ENCODE measurements around the gene TAF8.

GRCh38 chr6:42095776-42096541, 45.6 kb downstream of the TAF8 start:
- TF ChIP-seq ZFP3 (CRISPR knock-in tag; IDR thresholded peaks at IDR 0.05) (no peak), SNAI2 (CRISPR knock-in tag; IDR thresholded peaks at IDR 0.05) (no peak), RARB (CRISPR knock-in tag; IDR thresholded peaks at IDR 0.05) (no peak), ZFP30 (CRISPR knock-in tag; IDR thresholded peaks at IDR 0.05) (no peak), TSHZ2 (CRISPR knock-in tag; IDR thresholded peaks at IDR 0.05) (no peak), PATZ1 (CRISPR knock-in tag; IDR thresholded peaks at IDR 0.05; ENCODE audit: borderline replicate concordance) (no peak), CSDC2 (CRISPR knock-in tag; IDR thresholded peaks at IDR 0.05) (no peak), ISL1 (CRISPR knock-in tag; IDR thresholded peaks at IDR 0.05) (no peak), ZC3H10 (CRISPR knock-in tag; IDR thresholded peaks at IDR 0.05) (no peak)
- TF ChIP-seq, protein P1, sequence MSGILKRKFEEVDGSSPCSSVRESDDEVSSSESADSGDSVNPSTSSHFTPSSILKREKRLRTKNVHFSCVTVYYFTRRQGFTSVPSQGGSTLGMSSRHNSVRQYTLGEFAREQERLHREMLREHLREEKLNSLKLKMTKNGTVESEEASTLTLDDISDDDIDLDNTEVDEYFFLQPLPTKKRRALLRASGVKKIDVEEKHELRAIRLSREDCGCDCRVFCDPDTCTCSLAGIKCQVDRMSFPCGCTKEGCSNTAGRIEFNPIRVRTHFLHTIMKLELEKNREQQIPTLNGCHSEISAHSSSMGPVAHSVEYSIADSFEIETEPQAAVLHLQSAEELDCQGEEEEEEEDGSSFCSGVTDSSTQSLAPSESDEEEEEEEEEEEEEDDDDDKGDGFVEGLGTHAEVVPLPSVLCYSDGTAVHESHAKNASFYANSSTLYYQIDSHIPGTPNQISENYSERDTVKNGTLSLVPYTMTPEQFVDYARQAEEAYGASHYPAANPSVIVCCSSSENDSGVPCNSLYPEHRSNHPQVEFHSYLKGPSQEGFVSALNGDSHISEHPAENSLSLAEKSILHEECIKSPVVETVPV (CRISPR knock-in tag; IDR thresholded peaks at IDR 0.05) = no peak
